NCI-H146 treated with DMSO at 0.1 percent for 48 hours (cell line): ENCODE data around the gene GPR157.
"Not testable (repeated sequence)": the region's sequence is repeated elsewhere in the genome, so short reads cannot be mapped to it uniquely, and the experiment has no call there.

Experiments used
- DNase-seq: peaks from one replicate; lab custom pipeline; 2025; ENCODE audit not compliant: unreplicated experiment; lab: John Stamatoyannopoulos, UW

The GPR157 gene

DNA sequence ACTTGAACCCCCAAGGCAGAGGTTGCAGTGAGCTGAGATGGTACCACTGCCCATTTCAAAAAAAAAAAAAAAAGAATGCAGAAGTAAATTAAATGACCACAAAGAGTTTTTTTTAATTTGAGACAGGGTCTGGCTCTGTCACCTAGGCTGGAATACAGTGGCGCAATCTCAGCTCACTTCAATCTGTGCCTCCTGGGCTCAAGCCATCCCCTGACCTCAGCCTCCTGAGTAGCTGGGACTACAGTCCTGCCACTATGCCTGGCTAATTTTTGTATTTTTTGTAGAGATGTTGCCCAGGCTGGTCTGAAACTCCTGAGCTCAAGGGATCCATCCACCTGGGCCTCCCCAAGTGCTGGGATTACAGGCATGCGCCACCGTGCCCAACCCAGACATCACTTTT lies 20.2 kb upstream of the GPR157 start:
- DNase-seq, result no peak

GRCh38 chr1:9146156-9146555 lies 17.3 kb upstream of the GPR157 start:
- no peak for DNase-seq

DNA sequence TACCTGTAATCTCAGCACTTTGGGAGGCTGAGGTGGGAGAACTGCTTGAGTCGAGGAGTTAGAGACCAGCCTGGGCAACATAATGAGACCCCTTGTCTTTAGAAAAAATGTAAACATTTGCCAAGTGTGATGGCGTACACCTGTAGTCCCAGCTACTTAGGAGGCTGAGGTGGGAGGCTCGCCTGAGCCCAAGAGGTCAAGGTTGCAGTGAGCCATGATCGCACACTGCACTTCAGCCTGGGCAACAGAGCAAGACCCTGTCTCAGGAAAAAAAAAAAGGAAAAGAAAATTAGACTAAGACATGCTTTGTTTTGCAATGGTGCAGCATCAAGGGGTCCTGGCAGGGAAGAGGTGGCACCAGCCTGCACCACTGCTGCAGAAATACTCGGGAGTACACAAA lies 16.8 kb upstream of the GPR157 start:
- no peak for DNase-seq

- no peak for DNase-seq
Measured at GRCh38 chr1:9145021-9145668, 16.2 kb upstream of the GPR157 start.

GRCh38 chr1:9144494-9144893 lies 15.6 kb upstream of the GPR157 start:
- not testable (repeated sequence) for DNase-seq

DNA sequence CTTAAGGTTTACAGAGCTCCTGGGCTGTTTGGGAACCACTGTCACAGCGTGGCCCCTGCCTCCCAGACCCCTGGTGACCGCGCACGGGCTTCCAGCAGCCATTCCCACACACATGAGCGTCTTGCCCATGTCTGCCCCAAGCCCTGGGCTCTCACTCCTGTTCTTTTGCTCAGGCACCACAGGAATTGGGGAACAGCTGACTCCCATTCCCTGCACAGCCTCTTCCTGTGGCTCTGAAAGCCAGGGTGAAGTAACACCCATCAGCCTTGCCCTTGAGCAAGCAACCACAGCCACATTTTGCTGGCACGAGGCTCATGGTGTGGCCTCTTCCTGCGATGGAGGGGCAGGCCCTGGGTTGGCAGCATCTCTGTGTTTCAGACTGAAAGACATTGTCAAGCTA lies 14.3 kb upstream of the GPR157 start:
- DNase-seq, result no peak

- DNase-seq, result no peak
Measured at GRCh38 chr1:9139930-9140329, 11.0 kb upstream of the GPR157 start.

GRCh38 chr1:9136932-9137331 lies 8.0 kb upstream of the GPR157 start:
- DNase-seq, result no peak

DNA sequence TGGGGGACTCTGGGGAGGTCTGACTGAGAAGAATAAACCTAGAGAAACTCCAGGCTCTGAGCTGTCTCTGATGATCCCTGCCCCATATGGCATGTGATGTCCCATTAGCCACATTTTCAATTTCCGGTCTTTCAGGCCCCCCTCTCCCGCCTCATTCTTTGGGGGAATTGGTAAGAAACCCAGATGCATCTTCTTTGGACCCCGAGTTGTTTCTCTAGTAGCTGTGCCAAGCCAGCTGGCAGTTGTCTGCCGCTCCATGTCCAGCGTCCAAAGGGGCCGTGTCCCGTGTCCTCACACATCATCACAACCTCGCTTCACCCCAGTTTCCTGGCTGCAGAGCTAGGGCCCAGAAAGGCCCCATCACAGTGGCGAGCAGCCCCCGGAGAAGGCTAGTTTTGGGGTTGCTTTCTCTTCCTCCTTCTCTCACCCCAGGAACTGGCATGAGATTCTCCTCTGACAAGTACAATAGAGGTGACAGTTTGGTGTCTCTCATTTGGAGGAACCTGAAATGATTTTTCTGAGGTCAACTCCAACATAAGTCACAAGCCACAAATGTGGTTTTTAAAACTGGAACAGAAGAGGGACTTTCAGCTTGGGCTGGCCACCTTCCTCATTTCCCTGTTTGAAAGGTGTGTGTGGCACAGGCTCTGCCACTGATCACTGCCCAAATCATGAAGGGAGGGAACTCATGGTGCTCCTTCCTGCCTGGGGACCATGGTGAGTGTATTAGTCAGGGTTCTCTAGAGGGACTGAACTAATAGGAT lies 6.4 kb upstream of the GPR157 start:
- no peak for DNase-seq

DNA sequence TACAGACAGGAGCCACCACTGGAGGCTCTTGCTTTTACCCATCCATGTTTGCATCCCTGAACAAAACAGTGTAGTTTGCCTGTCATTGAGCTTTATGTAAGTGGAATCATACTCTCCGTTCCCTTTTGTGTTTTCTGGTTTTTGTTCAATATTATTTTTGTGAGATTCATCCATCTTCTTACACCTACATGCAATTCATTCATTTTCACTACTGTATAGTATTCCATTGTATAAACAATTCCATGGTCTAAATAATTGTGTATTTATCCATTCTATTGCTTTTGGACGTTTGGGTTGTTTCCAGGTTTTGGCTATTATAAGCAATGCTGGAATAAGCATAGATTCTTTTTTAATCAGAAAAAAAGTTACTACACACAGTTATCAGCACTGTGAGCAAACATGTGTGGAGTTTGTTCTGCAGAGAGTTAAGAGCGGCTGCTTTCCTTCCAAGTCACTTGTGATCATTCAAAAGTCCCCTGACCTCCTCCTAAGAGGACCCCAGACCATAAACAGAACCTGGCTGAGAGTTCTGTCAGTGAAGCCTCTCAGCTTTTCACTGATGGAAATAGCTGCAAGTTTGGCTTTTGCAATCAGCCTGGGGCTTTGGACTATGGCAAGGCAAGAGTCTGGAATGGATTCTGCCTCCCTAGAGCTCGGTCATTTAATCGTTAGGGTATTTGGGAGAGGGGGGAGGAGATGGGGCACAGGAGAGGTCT lies 5.1 kb upstream of the GPR157 start:
- no peak for DNase-seq

DNA sequence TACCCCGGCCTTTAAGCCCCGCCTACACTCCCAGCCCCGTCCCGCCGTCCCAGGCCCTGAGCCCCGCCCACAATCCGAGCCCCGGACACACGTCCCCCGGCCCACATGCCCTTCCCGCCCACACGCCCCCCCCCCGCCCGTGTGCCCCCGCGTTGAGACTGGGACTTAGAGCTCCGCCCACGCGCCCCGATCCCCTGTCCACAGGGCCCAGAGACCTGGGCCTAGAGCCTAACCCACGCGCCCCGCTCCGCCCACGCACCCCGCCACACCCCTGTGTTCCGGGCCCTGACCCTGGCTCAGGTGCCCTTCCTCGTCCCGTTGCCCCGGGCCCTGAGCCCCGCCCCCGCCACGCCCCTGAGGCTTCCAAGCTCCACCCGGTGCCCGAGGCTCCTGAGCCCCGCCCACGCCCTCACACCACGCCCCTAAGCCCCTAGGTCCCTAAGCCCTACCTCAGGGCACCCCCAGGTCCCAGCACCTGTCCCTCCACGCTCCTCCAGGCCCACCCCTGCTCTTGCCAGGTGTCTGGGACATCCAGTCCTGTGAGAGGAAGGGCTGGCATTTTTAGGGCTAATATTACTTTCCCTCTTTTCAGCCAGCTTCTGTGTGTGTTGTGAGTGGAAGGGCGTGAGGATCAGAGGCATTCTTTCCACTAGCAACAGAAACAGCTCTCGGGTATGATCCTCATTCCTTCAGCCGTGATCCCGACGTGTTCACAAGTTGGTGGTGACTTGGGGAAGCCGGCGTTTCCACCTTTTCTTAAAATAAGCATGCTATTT lies 552 bp upstream of the GPR157 start:
- DNase-seq, result no peak

- no peak for DNase-seq
Measured at GRCh38 chr1:9128166-9128519, 759 bp downstream of the GPR157 start.

DNA sequence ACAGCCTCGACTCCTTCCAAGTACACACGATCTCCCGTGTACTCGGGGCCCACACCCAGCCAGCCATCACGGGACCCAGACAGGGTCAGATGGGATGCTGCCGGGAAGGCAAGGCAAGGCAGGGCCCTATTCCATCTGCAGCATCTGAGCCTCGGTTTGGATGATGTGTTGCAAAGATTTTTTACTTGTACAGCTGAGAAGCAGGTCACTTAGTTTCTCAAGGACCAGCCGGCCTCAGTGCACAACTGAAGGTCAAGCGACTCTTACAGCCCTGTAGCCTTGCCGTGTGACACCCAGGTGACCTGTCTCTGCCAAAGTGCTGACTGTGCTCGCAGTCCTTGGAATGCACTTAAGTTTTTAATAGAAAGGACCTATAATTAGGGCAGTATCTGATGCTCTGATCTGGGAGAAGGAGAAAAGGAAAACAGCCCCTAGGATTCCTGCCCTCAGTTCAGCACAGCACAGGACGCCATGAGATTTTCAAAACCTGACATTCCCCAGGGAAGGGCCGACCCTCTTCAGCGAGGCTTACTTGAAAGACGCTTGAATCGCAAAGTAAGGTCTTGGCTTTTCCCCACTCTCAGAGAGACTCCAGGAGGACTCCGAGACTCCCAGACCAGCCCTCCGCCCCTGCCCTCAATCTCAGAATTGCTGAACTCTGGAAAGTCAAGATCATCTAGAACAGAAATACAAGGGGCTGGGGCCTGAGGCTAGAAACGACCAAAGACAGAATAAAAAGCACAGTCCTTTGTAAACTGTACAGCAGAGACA lies 1.3 kb downstream of the GPR157 start:
- DNase-seq, result no peak

- no peak for DNase-seq
Measured at GRCh38 chr1:9126511-9126910, 2.4 kb downstream of the GPR157 start.

DNA sequence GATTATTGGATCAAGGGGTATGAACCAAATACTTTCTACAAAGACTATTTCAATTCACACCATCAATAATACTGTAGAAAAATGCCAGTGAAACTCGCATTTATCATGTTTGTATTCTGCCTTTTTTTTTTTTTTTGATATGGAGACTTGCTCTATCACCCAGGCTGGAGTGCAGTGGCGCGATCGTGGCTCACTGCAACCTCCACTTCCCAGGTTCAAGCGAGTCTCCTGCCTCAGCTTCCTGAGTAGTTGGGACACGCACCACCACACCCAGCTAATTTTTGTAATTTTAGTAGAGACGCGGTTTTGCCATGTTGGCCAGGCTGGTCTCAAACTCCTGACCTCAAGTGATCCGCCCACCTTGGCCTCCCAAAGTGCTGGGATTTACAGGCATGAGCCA lies 3.1 kb downstream of the GPR157 start:
- not testable (repeated sequence) for DNase-seq

DNA sequence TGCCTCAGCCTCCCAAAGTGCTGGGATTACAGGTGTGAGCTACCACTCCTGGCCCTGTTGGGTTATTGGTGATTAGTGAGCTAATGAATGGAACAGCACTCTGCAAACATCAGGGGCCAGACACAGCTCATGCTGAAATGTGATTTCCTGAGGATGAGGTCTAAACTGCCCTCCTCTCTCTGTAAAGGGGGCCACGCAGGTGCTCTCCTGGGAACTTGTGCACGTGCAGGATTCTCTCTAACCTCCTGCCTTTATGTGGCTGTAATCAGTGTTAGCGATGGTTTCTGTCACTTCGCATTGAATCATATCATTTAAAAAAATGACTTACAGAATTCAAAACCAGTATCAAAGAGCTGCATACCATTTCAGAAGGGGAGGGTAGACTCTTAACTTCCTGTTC lies 3.6 kb downstream of the GPR157 start:
- no peak for DNase-seq

GRCh38 chr1:9124389-9124788 lies 4.5 kb downstream of the GPR157 start:
- DNase-seq, result not testable (repeated sequence)

- not testable (repeated sequence) for DNase-seq
Measured at GRCh38 chr1:9123665-9124064, 5.2 kb downstream of the GPR157 start.

- DNase-seq, result no peak
Measured at GRCh38 chr1:9121496-9122409, 7.1 kb downstream of the GPR157 start.
